Tibial nerve (tissue), 4 donors: ENCODE results near the gene USP6NL. TPM values are rescaled to one million over a fixed set of nuclear protein-coding genes. Genes with fewer than 3 reads are reported as not detected.

Source experiments
- DNase-seq, 2 donors: peaks; one replicate each; pipeline ENCODE4 v3.0.0-alpha.2; 2019; ENCODE audit warnings: low spot score in 2 of 2
- H3K27ac ChIP-seq, 4 donors: fragments of 200-600 bp; sonication (generic) in 3 of 4; one replicate each; pipeline ENCODE4 v1.5.1; 2017 to 2019; ENCODE audit warnings: mild to moderate bottlenecking in 1 of 4
- H3K27me3 ChIP-seq, 2 donors: fragments of 200-600 bp; sonication (generic) in 1 of 2; one replicate each; pipeline versions ENCODE4 v1.5.1 to v1.6.0; 2017 to 2019
- H3K36me3 ChIP-seq, 3 donors: fragments of 200-600 bp; sonication (generic); one replicate each; pipeline ENCODE4 v1.5.1; 2018 to 2019
- H3K4me1 ChIP-seq, 4 donors: fragments of 200-600 bp; sonication (generic) in 3 of 4; one replicate each; pipeline ENCODE4 v1.5.1; 2017 to 2019
- H3K4me3 ChIP-seq, 4 donors: fragments of 200-600 bp; sonication (generic) in 3 of 4; one replicate each; pipeline ENCODE4 v1.5.1; 2017 to 2019; ENCODE audit warnings: mild to moderate bottlenecking in 1 of 4, moderate library complexity in 1 of 4
- H3K9me3 ChIP-seq, 4 donors: fragments of 200-600 bp; sonication (generic) in 3 of 4; one replicate each; pipeline ENCODE4 v1.5.1; 2017 to 2019
- CTCF ChIP-seq, 5 experiments: fragments of 200-600 bp in 3 of 5; fragments of 450-650 bp in 2 of 5; sonication (generic) in 3 of 5; IDR thresholded peaks; one replicate each; pipeline ENCODE4 v1.5.1; 2016 to 2019; ENCODE audit warnings: antibody characterized with exemption in 5 of 5, mild to moderate bottlenecking in 3 of 5, moderate library complexity in 2 of 5
- EP300 ChIP-seq, 2 donors: sonication (generic); formaldehyde crosslinking; IDR thresholded peaks; one replicate each; pipeline ENCODE4 v1.6.1; 2017; ENCODE audit warnings: antibody characterized with exemption in 2 of 2, mild to moderate bottlenecking in 1 of 2
- POLR2A ChIP-seq, 2 donors: fragments of 450-650 bp; IDR thresholded peaks; one replicate each; pipeline ENCODE4 v1.6.1; 2017; ENCODE audit warnings: antibody characterized with exemption in 2 of 2, mild to moderate bottlenecking in 2 of 2, moderate library complexity in 2 of 2
- WGBS, 2 donors: methylation state at CpG; one replicate each; pipeline ENCODE4 v1.1.5; 2018; 5-methylcytosine and 5-hydroxymethylcytosine counted together
- total RNA-seq, 4 donors: library from RNA; depleted of rRNA; stranded (reverse); fragments of >200 nt; gene quantifications; one replicate each; pipeline ENCODE4 v1.1.0, GENCODE V29; 2016

The USP6NL gene
- total RNA-seq, 4 donors from 2014 or later: 21.8 to 33.9 (median 25.0) TPM

DNA sequence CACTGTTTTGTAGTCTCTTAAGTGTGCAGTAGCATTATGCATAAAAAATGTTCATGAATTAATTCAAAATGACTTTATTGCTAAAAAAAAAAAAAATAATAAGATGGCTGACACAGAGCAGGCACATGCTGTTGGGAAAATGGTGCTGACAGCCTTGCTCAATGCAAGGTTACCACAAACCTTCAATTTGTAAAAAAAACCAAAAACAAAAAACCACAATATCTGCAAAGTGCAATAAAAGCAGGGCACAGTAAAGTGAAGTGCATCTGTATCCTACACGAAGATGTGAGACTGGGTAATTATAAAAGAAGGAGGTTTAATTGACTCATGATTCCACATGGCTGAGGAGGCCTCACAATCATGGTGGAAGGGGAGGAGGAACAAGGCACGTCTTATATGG, 185.8 kb downstream of the USP6NL start:
- no peak overlapping the region for H3K27ac ChIP-seq
- H3K4me1 ChIP-seq: no peaks in the 10 kb centered on the region
- no peak for DNase-seq
- no peaks in the 10 kb centered on the region for H3K36me3 ChIP-seq
- H3K4me3 ChIP-seq: no peak overlapping the region
- H3K27me3 ChIP-seq: no peaks in the 10 kb centered on the region
- WGBS, 2 donors: 56 to 65% methylated on average over 2 of the region's 2 CpGs
- TF ChIP-seq EP300 (IDR thresholded peaks at IDR 0.05): no peak
- no peak for TF ChIP-seq CTCF (IDR thresholded peaks at IDR 0.05)
- no peak for TF ChIP-seq POLR2A (IDR thresholded peaks at IDR 0.05)
- peaks cover 0 to 20% (median 0%) of the 10 kb centered on the region in 4 donors for H3K9me3 ChIP-seq

DNA sequence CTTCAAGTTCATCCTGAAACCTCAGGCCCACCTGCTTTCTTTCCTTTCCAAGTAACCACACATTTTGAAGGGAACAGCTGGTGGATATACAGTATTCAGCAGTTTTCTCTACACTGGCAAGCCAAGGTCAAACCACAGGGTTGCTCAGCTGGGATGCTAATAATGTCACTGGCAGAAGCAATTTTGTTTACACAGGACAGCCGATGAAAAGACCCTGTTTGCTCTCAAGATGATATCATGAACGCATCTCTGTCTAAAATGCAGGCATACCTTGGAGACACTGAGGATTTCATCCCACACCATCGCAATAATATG, 186.2 kb downstream of the USP6NL start:
- no peak for DNase-seq
- Histone ChIP-seq H3K27me3 (no peaks in the 10 kb centered on the region), H3K36me3 (no peaks in the 10 kb centered on the region), H3K4me3 (no peak overlapping the region), H3K9me3 (peaks cover 0 to 23% (median 0%) of the 10 kb centered on the region in 4 donors), H3K27ac (no peak overlapping the region), H3K4me1 (no peaks in the 10 kb centered on the region)
- no peak for TF ChIP-seq CTCF (IDR thresholded peaks at IDR 0.05)
- no peak for TF ChIP-seq EP300 (IDR thresholded peaks at IDR 0.05)
- TF ChIP-seq POLR2A (IDR thresholded peaks at IDR 0.05): no peak
- WGBS, 2 donors: 73 to 79% methylated on average over 3 of the region's 3 CpGs

DNA sequence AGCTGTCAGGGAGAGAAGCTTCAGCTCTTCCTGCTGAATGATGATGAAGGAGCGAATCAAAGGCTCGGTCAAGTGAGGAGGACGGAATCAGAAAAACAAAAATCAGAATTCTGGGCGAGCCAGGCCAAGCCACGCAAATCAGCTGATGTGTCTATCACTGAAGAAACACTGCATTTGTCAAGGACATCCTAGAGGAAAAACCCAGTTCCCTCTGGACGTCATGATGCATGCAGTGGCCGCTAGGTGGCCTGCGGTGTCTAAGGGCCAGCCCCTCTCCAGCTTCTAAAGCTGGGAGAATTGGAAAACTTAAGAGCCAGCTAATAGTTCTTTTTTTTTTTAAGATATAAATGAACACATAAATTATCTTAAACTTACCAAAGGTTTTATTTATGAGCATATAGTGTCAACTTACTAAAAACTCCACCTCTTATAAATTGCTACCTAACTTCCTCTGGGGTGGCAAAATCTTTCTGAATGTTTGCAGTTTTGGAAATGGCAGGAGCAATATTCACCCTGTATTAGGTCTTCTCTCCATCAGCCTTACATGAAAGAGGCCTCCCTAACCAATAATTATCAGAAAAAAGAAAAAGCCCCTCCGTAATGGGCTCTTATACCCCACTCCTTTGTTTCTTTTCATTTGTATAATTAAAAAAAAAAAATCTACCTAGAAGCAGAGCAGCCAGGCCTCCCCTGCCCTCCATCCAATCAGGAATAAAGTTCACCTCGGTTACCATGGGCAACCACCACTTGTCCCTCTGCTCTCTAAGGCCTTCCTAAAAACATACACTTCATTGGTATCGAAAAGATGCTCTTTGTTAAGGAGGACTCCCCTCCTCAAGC, 186.8 kb downstream of the USP6NL start:
- H3K36me3 ChIP-seq: no peaks in the 10 kb centered on the region
- no peak overlapping the region for H3K4me3 ChIP-seq
- TF ChIP-seq CTCF (IDR thresholded peaks at IDR 0.05) (peak; percentile 49 to 74 (median 62)), POLR2A (IDR thresholded peaks at IDR 0.05) (no peak)
- 37 to 48% methylated on average over 11 of the region's 11 CpGs for WGBS, 2 donors
- no peak overlapping the region for H3K27ac ChIP-seq
- H3K9me3 ChIP-seq: peaks cover 0 to 24% (median 0%) of the 10 kb centered on the region in 4 donors
- DNase-seq: peak in 1 of 2 donors; percentile 18
- no peaks in the 10 kb centered on the region for H3K27me3 ChIP-seq
- no peaks in the 10 kb centered on the region for H3K4me1 ChIP-seq

GRCh38 chr10:11416974-11417373, 194.5 kb downstream of the USP6NL start:
- Histone ChIP-seq H3K36me3 (no peaks in the 10 kb centered on the region), H3K27ac (no peak overlapping the region), H3K9me3 (peaks cover 0 to 42% (median 7%) of the 10 kb centered on the region in 4 donors), H3K4me3 (no peak overlapping the region), H3K27me3 (no peaks in the 10 kb centered on the region), H3K4me1 (peaks cover 0 to 5% (median 0%) of the 10 kb centered on the region in 4 donors)
- no peak for DNase-seq
- TF ChIP-seq EP300 (IDR thresholded peaks at IDR 0.05): no peak
- no peak for TF ChIP-seq POLR2A (IDR thresholded peaks at IDR 0.05)
- no peak for TF ChIP-seq CTCF (IDR thresholded peaks at IDR 0.05)
- 88 to 95% methylated on average over 2 of the region's 2 CpGs for WGBS, 2 donors

DNA sequence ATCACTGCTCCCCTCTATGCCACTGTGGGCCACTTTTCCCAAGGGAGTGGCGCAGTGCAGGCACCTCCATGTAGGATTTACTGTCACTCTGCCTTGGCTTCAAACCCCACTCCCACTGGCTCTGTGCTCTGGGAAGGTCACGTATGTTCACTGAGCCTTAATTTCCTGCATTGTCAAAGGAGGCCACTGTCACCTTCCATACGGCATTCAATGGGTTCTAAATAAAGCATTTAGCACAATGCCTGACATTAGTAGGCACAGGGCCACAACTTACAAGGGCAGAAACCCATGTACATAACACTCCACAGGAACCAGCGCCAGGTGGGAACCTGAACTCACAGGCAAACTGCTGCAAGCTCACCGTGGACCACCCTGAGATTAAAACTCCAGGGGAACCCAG, 196.4 kb downstream of the USP6NL start:
- H3K27ac ChIP-seq: peak overlapping the region in 1 of 4 donors; percentile 1
- peaks cover 0 to 50% (median 7%) of the 10 kb centered on the region in 4 donors for H3K9me3 ChIP-seq
- H3K4me3 ChIP-seq: no peak overlapping the region
- no peak for TF ChIP-seq EP300 (IDR thresholded peaks at IDR 0.05)
- TF ChIP-seq POLR2A (IDR thresholded peaks at IDR 0.05): no peak
- TF ChIP-seq CTCF (IDR thresholded peaks at IDR 0.05): no peak
- H3K27me3 ChIP-seq: no peaks in the 10 kb centered on the region
- peaks cover 0 to 5% (median 0%) of the 10 kb centered on the region in 4 donors for H3K4me1 ChIP-seq
- H3K36me3 ChIP-seq: no peaks in the 10 kb centered on the region
- no peak for DNase-seq
- WGBS, 2 donors: 71 to 75% methylated on average over 5 of the region's 5 CpGs
